Spleen (tissue), 11 donors: ENCODE results near the gene C1QC. TPM values are rescaled to one million over a fixed set of nuclear protein-coding genes. Genes with fewer than 3 reads are reported as not detected.

Source experiments
- DNase-seq: peaks from one replicate; pipeline ENCODE4 v3.0.0-alpha.2; 2020
- H3K27ac ChIP-seq, 8 donors: fragments of 200-600 bp; sonication (generic) in 7 of 8; 1 replicate in 4 of 8; 2 replicates in 4 of 8; pipeline versions ENCODE4 v1.5.0 to v1.8.0; 2016 to 2021; ENCODE audit warnings: inconsistent platforms in 4 of 8, mild to moderate bottlenecking in 4 of 8, moderate library complexity in 1 of 8
- H3K27me3 ChIP-seq, 7 donors: fragments of 200-600 bp; sonication (generic) in 6 of 7; replicated peaks in 1 of 7; 1 replicate in 4 of 7; 2 replicates in 3 of 7; pipeline versions ENCODE4 v1.5.0 to v1.8.0; 2016 to 2021; ENCODE audit warnings: inconsistent platforms in 3 of 7, mild to moderate bottlenecking in 1 of 7
- H3K36me3 ChIP-seq, 6 donors: fragments of 200-600 bp; sonication (generic) in 5 of 6; 1 replicate in 4 of 6; 2 replicates in 2 of 6; pipeline versions ENCODE4 v1.5.0 to v1.8.0; 2016 to 2021; ENCODE audit warnings: inconsistent platforms in 2 of 6
- H3K4me1 ChIP-seq, 6 donors: fragments of 200-600 bp; sonication (generic) in 5 of 6; 1 replicate in 3 of 6; 2 replicates in 3 of 6; pipeline versions ENCODE4 v1.5.0 to v1.8.0; 2016 to 2021; ENCODE audit warnings: inconsistent platforms in 3 of 6
- H3K4me3 ChIP-seq, 8 donors: fragments of 200-600 bp; sonication (generic) in 7 of 8; 1 replicate in 4 of 8; 2 replicates in 4 of 8; pipeline versions ENCODE4 v1.5.0 to v1.8.0; 2016 to 2021; ENCODE audit warnings: inconsistent platforms in 4 of 8, mild to moderate bottlenecking in 4 of 8, moderate library complexity in 2 of 8
- H3K9me3 ChIP-seq, 8 donors: fragments of 200-600 bp; sonication (generic) in 7 of 8; 1 replicate in 4 of 8; 2 replicates in 4 of 8; pipeline versions ENCODE4 v1.5.0 to v1.8.0; 2016 to 2021; ENCODE audit warnings: inconsistent platforms in 4 of 8
- CTCF ChIP-seq, 11 experiments: fragments of 200-600 bp in 7 of 11; fragments of 450-650 bp in 4 of 11; sonication (generic) in 4 of 11; IDR thresholded peaks in 8 of 11; conservative IDR thresholded peaks in 3 of 11; 1 replicate in 7 of 11; 2 replicates in 4 of 11; pipeline versions ENCODE4 v1.4.0 to v1.8.0; 2016 to 2021; ENCODE audit warnings: antibody characterized with exemption in 11 of 11, inconsistent platforms in 4 of 11, mild to moderate bottlenecking in 1 of 11
- POLR2A ChIP-seq, 3 donors: fragments of 450-650 bp; IDR thresholded peaks; one replicate each; pipeline ENCODE4 v1.5.1; 2017; ENCODE audit warnings: antibody characterized with exemption in 3 of 3, mild to moderate bottlenecking in 1 of 3
- POLR2AphosphoS5 ChIP-seq, 3 donors: sonication (generic); formaldehyde crosslinking; IDR thresholded peaks; one replicate each; pipeline ENCODE4 v1.5.1; 2017; ENCODE audit warnings: antibody characterized with exemption in 3 of 3
- WGBS, 5 donors: extraction: QIAGEN DNeasy Blood & Tissue Kit in 3 of 5; methylation state at CpG; one replicate each; pipeline versions ENCODE4 v1.1.5 to v1.1.7; 2013 to 2018; 5-methylcytosine and 5-hydroxymethylcytosine counted together
- intact Hi-C: fragments of 100-400 bp; cut with DNase I; formaldehyde crosslinking; loops from one replicate; pipeline ENCODE4 v1.15.0; 2023; ENCODE audit warnings: low total_unique reads
- polyA plus RNA-seq, 3 donors: library from polyadenylated mRNA; stranded (reverse); fragments of 200-250 nt; gene quantifications; one replicate each; pipeline ENCODE4 v1.2.1, GENCODE V29; 2013
- total RNA-seq, 7 donors: library from RNA; depleted of rRNA in 3 of 7; stranded (reverse); fragments of >200 nt in 3 of 7; fragmentation: NEBNext Ultra II Directional in 4 of 7; extraction: Animal tissue kit (Norgen Biotek cat#: 25700) in 4 of 7; gene quantifications; one replicate each; pipeline versions ENCODE4 v1.1.0 to v1.2.1, GENCODE V29; 2016 to 2021
- donor health status: healthy with polysubstance abuse.
- donor health status: DM: no; HTN: no; CAD: no; lungs with moderate emphysema.
- donor health status: DM: no; HTN: no; CAD: no.
- donor health status: Bipolar disorder and iron deficiency.
- donor health status: healthy.
- donor health status: DM: no; HTN: no; CAD: no.
- donor health status: DM: yes; HTN: yes; CAD: no.

The C1QC gene
- total and polyA plus RNA-seq, 10 donors = 98.7 to 1,691 (median 1,058) TPM

GRCh38 chr1:22641906-22642636, 1.4 kb upstream of the C1QC start:
- H3K9me3 ChIP-seq = no peaks in the 10 kb centered on the region
- H3K4me1 ChIP-seq = peaks cover 0 to 45% (median 9%) of the 10 kb centered on the region in 6 donors
- H3K27me3 ChIP-seq = peaks cover 0 to 55% (median 6%) of the 10 kb centered on the region in 7 donors
- intact Hi-C loops = loop anchor here (5.0 kb wide), 2 partner anchors 220 to 510 kb away; no protein-coding TSS in a partner anchor
- 10 to 15% (median 11%) methylated on average over 18 of the region's 18 CpGs for WGBS, 5 donors
- H3K27ac ChIP-seq = peak overlapping the region in 5 of 8 donors; percentile 18 to 73 (median 54)
- TF ChIP-seq POLR2AphosphoS5 (IDR thresholded peaks at IDR 0.05) = peak; percentile 65 to 82 (median 71)
- TF ChIP-seq POLR2A (IDR thresholded peaks at IDR 0.05) = no peak
- peak; percentile 47 to 95 (median 91) for TF ChIP-seq CTCF (IDR thresholded peaks at IDR 0.05 in 8 of 11, conservative IDR thresholded peaks at IDR 0.05 in 3 of 11)
- peaks cover 0 to 17% (median 0%) of the 10 kb centered on the region in 6 donors for H3K36me3 ChIP-seq
- H3K4me3 ChIP-seq = peak overlapping the region in 1 of 8 donors; percentile 10
- DNase-seq = peak; percentile 91

- intact Hi-C loops = loop anchor here (5.0 kb wide), 2 partner anchors 222 to 512 kb away; no protein-coding TSS in a partner anchor
- Histone ChIP-seq H3K4me1 (peaks cover 0 to 32% (median 9%) of the 10 kb centered on the region in 6 donors), H3K36me3 (peaks cover 0 to 20% (median 0%) of the 10 kb centered on the region in 6 donors), H3K27ac (peak overlapping the region in 6 of 8 donors; percentile 20 to 80 (median 72)), H3K27me3 (peaks cover 0 to 51% (median 6%) of the 10 kb centered on the region in 7 donors), H3K9me3 (no peaks in the 10 kb centered on the region), H3K4me3 (peak overlapping the region in 5 of 8 donors; percentile 18 to 65 (median 32))
- 57 to 88% (median 81%) methylated on average over 4 to 12 of the region's 12 CpGs for WGBS, 5 donors
- DNase-seq = no peak
- TF ChIP-seq POLR2AphosphoS5 (IDR thresholded peaks at IDR 0.05) = peak in 1 of 3 donors; percentile 62
- no peak for TF ChIP-seq POLR2A (IDR thresholded peaks at IDR 0.05)
- no peak for TF ChIP-seq CTCF (IDR thresholded peaks at IDR 0.05 in 8 of 11, conservative IDR thresholded peaks at IDR 0.05 in 3 of 11)
These were observed 495 bp downstream of the C1QC start for GRCh38 chr1:22643928-22644327.

DNA sequence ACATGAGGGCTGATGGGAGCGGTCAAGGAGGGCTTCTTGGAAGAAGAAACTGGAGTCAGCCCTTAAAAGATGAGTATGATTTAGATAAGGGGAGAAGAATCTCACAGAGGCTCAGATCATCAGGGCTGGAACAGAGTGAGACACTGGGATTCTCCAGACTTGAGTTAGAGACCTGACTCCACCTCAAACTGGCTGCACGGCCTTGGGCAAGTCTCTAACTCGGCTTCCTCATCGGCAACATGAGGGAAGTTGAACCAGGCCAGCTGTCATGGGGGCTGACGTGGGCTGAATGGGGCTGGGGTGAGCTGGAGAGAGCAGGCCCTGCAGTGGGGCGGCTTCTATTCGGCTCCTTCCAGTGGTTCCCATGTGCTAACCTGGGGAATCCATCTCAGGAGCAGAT, 2.5 kb downstream of the C1QC start:
- no peaks in the 10 kb centered on the region for H3K9me3 ChIP-seq
- peaks cover 0 to 34% (median 6%) of the 10 kb centered on the region in 7 donors for H3K27me3 ChIP-seq
- peaks cover 0 to 17% (median 9%) of the 10 kb centered on the region in 6 donors for H3K4me1 ChIP-seq
- TF ChIP-seq POLR2AphosphoS5 (IDR thresholded peaks at IDR 0.05) (peak; percentile 19 to 53 (median 42)), CTCF (IDR thresholded peaks at IDR 0.05 in 8 of 11, conservative IDR thresholded peaks at IDR 0.05 in 3 of 11) (no peak), POLR2A (IDR thresholded peaks at IDR 0.05) (no peak)
- peak overlapping the region in 5 of 8 donors; percentile 51 to 80 (median 74) for H3K27ac ChIP-seq
- peaks cover 0 to 10% (median 0%) of the 10 kb centered on the region in 6 donors for H3K36me3 ChIP-seq
- H3K4me3 ChIP-seq = peak overlapping the region in 4 of 8 donors; percentile 27 to 65 (median 36)
- 55 to 71% (median 64%) methylated on average over 7 of the region's 7 CpGs for WGBS, 5 donors
- intact Hi-C loops = no loop called here
- no peak for DNase-seq

- H3K36me3 ChIP-seq = peaks cover 0 to 10% (median 0%) of the 10 kb centered on the region in 6 donors
- H3K9me3 ChIP-seq = no peaks in the 10 kb centered on the region
- WGBS, 5 donors = 0 to 96% (median 0%) methylated on average over 1 of the region's 1 CpG
- peaks cover 0 to 29% (median 6%) of the 10 kb centered on the region in 7 donors for H3K27me3 ChIP-seq
- TF ChIP-seq POLR2AphosphoS5 (IDR thresholded peaks at IDR 0.05) (no peak), POLR2A (IDR thresholded peaks at IDR 0.05) (no peak), CTCF (IDR thresholded peaks at IDR 0.05 in 8 of 11, conservative IDR thresholded peaks at IDR 0.05 in 3 of 11) (no peak)
- DNase-seq = no peak
- peaks cover 0 to 13% (median 7%) of the 10 kb centered on the region in 6 donors for H3K4me1 ChIP-seq
- intact Hi-C loops = no loop called here
- H3K27ac ChIP-seq = peak overlapping the region in 4 of 8 donors; percentile 69 to 80 (median 76)
- H3K4me3 ChIP-seq = peak overlapping the region in 2 of 8 donors; percentile 40 to 65
These were observed 3.0 kb downstream of the C1QC start for GRCh38 chr1:22646384-22646783.
